Ovary (tissue), 3 donors: ENCODE data around the gene KLRF2.

ENCODE experiments used
- CTCF ChIP-seq, 3 donors: fragments of 450-650 bp in 2 of 3; fragments of 200-600 bp in 1 of 3; IDR thresholded peaks; one replicate each; pipeline versions ENCODE4 v1.5.1 to v1.8.0; 2016 to 2022; ENCODE audit warnings: antibody characterized with exemption in 3 of 3, mild to moderate bottlenecking in 1 of 3
- EP300 ChIP-seq: sonication (generic); formaldehyde crosslinking; IDR thresholded peaks from one replicate; pipeline ENCODE4 v1.6.1; 2017; ENCODE audit warnings: antibody characterized with exemption
- POLR2A ChIP-seq: fragments of 450-650 bp; IDR thresholded peaks from one replicate; pipeline ENCODE4 v1.6.1; 2017; ENCODE audit warnings: antibody characterized with exemption, mild to moderate bottlenecking, moderate library complexity
- donor health status: DM: no; HTN: no; CAD: no.

GRCh38 chr12:9933958-9934357 lies 52.7 kb downstream of the KLRF2 start:
- no peak for TF ChIP-seq CTCF (IDR thresholded peaks at IDR 0.05)
- TF ChIP-seq POLR2A: no peak
- TF ChIP-seq EP300: no peak
